Islet of Langerhans (tissue), 1 donor: ENCODE measurements around the gene UBE2R2.
"Not testable (repeated sequence)": the region's sequence is repeated elsewhere in the genome, so short reads cannot be mapped to it uniquely, and the experiment has no call there.

ENCODE experiments used
- FAIRE-seq: peaks from one replicate; lab custom pipeline; 2011; peaks lifted over from hg19 to GRCh38; lab: Jason Lieb, UNC

UBE2R2 gene

DNA sequence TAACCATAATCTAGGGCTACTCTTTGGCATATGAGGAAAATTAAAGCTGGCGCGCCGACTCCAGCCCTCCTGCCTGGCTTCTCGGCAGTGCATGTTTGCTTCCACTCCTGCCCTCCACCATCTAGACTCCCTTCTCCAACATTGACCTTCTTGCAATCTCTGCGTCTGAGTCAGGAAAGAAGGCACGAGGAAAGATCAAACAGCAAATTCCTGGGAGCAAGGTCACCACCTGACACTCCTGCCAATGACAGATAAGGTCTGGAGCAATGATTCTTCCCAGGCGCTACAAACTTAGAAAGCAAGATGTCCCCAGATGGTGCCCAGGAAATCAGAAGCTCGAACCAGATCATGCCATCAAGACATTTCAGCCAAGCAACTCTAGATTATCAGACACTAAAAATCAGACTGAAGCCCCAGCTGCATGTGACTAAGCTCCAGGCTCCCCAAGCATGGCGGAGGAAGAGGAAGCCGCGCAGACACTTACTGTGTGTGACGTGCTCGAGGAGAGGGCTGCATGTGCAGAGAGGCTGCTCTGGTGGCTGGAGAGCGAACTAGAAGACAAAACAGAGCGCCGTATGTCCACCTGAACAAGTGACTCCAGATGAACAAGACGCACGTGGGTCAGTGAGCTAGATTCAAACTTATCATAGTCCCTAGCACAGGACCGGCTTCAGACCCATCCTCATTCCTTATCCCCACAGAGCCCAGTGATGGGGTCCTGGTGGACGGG is 115.3 kb downstream of the UBE2R2 start:
- FAIRE-seq, result no peak

- no peak for FAIRE-seq
Observed at GRCh38 chr9:33934188-33934878, 117.4 kb downstream of the UBE2R2 start.

GRCh38 chr9:33939924-33940874 is 123.2 kb downstream of the UBE2R2 start:
- no peak for FAIRE-seq

DNA sequence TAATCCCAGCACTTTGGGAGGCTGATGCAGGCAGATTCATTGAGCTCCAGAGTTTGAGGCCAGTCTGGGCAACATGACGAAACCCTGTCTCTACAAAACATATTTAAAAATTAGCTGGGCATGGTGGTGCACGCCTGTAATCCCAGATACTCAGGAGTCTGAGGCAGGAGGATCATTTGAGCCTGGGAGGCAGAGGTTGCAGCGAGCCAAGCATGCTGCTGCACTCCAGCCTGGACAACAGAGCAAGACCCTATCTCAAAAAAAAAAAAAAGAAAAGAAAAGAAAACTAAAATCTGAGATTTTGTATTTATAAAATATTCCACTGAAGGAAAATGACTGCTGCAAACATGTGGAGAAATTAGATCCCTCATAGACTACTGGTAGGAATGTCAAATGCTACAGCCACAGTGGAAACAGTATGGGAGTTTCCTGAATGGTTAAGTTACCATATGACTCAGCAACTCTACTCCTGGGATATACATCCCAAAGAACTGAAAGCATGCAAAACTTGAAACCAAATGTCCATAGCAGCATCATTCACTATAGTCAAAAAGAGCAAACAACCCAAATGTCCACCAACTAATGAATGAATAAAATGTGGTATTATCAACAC is 125.6 kb downstream of the UBE2R2 start:
- no peak for FAIRE-seq

DNA sequence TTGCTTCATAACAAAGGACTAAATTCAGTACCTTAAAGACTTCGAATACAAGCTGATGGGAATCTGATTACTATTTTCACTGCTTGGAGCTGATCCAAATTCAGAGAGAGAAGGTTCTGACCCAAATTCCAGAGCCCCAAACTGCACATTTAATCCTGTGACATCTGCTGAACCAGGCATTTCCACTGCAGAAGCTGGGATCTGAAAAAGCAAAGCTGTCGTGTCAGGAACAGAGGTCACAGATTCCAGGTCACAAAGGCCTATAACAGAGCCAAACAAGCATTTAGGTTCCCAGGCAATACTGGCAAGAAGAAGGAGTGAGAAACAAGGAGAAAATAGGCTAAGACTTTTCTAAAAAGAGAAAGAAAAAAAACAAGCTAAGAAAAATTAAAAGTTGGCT is 126.4 kb downstream of the UBE2R2 start:
- FAIRE-seq, result no peak

DNA sequence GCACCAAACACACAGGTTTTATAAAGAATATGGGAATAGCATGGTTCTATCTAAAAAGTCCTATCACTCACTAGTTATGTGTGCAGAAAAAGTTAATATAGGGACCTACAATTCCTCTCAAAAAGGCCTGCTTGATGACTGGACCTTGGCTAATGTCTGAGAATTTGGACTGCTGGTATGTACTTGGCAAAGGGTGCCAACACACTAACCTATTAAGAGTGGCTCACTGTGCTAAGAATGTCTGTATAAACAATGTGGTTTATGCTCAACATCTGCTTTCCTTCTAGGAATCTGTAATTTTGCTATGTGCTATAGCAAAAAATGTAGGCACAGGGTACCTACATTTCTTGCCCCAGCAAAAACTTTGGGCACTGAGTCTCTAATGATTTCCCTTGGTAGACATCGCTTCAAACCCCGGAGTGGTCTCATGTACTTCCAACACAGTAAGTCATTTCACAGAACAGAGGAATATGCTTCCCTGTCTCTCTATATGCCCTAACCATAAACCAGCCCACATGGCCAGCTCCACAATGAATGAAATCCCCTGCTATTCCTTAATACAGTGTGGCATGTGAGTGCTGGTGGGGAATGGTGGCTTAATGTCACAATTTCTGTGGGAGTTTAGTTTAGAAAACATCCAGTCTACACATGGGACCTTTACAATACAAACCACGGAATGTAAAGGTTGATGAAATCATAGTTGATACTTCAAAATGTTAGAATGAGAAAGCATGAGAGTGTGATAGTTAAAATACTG is 130.0 kb downstream of the UBE2R2 start:
- FAIRE-seq, result no peak

GRCh38 chr9:33950371-33950770 is 133.4 kb downstream of the UBE2R2 start:
- FAIRE-seq, result no peak

DNA sequence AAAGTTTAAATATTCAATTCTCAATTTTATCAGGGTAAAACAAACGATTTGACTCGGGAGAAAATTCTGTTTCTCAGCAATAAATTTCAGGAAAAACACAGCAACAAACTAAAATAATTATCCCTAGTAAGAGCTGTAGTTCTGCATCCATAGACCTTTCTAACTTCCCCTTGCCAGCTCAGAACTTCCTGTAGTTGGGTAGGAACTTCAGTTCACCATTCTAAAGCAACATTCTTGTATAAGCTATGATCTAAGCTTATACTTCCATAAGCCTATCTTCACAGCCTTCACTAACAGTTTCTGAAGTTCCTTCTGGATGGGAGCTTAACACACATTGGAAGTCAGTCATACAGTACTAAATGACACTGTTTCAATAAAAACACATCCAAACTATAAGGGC is 135.1 kb downstream of the UBE2R2 start:
- FAIRE-seq, result no peak

DNA sequence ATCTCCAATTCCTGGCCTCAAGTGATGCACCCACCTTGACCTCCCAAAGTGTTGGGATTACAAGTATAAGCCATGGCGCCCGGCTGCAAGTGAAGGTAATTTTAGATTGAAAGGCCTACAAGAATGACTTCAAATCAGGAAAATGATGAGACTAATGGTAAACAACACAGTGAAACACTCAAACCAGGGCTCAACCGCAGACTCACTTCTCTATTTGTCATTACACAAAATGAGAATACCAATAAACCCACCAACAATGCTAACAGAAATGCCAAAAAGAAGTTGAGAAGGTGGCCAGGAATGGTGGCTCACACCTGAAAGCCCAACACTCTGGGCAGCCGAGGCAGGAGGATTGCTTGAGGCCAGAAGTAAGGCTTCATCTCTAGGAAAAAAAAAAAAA is 139.6 kb downstream of the UBE2R2 start:
- FAIRE-seq, result no peak

- FAIRE-seq, result no peak
Observed at GRCh38 chr9:33959725-33960124, 142.8 kb downstream of the UBE2R2 start.

- FAIRE-seq, result not testable (repeated sequence)
Observed at GRCh38 chr9:33962468-33962867, 145.5 kb downstream of the UBE2R2 start.

DNA sequence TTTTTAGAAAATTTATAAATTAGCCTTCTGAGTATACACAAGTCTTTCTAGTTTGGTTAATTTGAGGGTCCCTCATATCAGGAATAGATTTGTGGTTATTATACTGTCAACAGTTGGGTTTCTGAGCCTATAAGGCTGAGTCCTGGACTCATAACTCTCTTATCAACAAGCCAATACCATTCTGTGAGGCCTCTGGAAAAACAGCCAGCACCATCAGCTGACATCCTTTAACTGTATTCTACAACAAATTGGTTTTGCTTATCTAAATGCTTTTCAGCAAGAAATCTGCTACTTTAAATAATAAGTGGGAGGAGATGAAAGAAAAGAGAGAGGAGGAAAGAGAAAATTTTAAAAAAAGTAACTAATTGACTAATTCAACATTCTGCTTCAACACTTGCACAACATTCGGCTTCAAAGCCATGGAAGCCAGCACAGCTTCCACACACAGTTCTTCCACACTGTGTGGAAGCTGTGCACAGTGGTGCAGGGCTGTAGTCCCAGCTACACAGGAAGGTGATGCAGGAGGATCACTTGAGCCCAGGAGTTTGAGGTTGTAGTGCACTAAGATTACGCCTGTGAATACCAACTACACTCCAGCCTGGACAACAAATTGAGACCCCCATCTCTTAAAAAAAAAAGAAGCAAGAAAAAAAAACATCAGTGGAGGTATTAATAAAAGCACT is 147.3 kb downstream of the UBE2R2 start:
- FAIRE-seq, result no peak
